K562 (cell line): ENCODE results near the gene RAB31. TPM values are rescaled to one million over a fixed set of nuclear protein-coding genes. Genes with fewer than 3 reads are reported as not detected.

ENCODE experiments used
- FOSL1 ChIP-seq: fragments of 200-800 bp; sonication (Bioruptor generic); conservative IDR thresholded peaks from 2 replicates; pipeline ENCODE4 v1.6.1; 2016; ENCODE audit warnings: missing genetic modification characterization, missing compliant biosample characterization
- FOXM1 ChIP-seq, 2 experiments: fragments of 450-650 bp in 1 of 2; sonication (generic) in 1 of 2; formaldehyde crosslinking in 1 of 2; IDR thresholded peaks; 2 replicates each; pipeline versions ENCODE4 v1.6.1 to v1.9.0; 2017 to 2022; ENCODE audit warnings: low read depth in 2 of 2, mild to moderate bottlenecking in 2 of 2, missing genetic modification reagents in 1 of 2, moderate library complexity in 1 of 2
- MEF2D ChIP-seq: conservative IDR thresholded peaks from 2 replicates; pipeline ENCODE4 v1.6.1; 2016; ENCODE audit warnings: low read depth, missing genetic modification characterization, missing compliant biosample characterization
- NFRKB ChIP-seq: fragments of 450-650 bp; IDR thresholded peaks from 2 replicates; pipeline ENCODE4 v1.6.1; 2016; ENCODE audit warnings: low read depth
- RFX7 ChIP-seq: fragments of 250-450 bp; sonication (Bioruptor Pico); IDR thresholded peaks from 2 replicates; pipeline ENCODE4 v1.5.1; 2021; ENCODE audit warnings: mild to moderate bottlenecking
- U2AF2 ChIP-seq: fragments of 200-400 bp; formaldehyde crosslinking; optimal IDR thresholded peaks from 2 replicates; pipeline ENCODE3; 2017; ENCODE audit warnings: low read depth, mild to moderate bottlenecking, low read length
- ZFP30 ChIP-seq: fragments of 250-450 bp; sonication (Bioruptor Pico); IDR thresholded peaks from 2 replicates; pipeline ENCODE4 v1.8.0; 2022; ENCODE audit warnings: moderate library complexity, mild to moderate bottlenecking, inconsistent platforms, borderline replicate concordance
- ZNF197 ChIP-seq: fragments of 200-800 bp; sonication (Bioruptor generic); IDR thresholded peaks from 2 replicates; pipeline ENCODE4 v1.6.1; 2016; ENCODE audit warnings: low read depth, missing genetic modification characterization, missing compliant biosample characterization
- ZNF318 ChIP-seq, 2 experiments: fragments of 450-650 bp; IDR thresholded peaks; 2 replicates each; pipeline ENCODE4 v1.6.1; 2016; ENCODE audit warnings: mild to moderate bottlenecking in 2 of 2, borderline replicate concordance in 1 of 2, low read depth in 1 of 2, moderate library complexity in 1 of 2
- ZNF57 ChIP-seq: fragments of 450-650 bp; formaldehyde crosslinking; IDR thresholded peaks from 2 replicates; pipeline ENCODE4 v1.4.0; 2020; ENCODE audit warnings: mild to moderate bottlenecking, moderate library complexity
- ZNF639 ChIP-seq, 2 experiments: fragments of 200-800 bp in 1 of 2; sonication (Bioruptor generic) in 1 of 2; sonication (generic) in 1 of 2; formaldehyde crosslinking in 1 of 2; IDR thresholded peaks in 1 of 2; conservative IDR thresholded peaks in 1 of 2; 2 replicates each; pipeline versions ENCODE4 v1.5.0 to v1.6.1; 2016 to 2020; ENCODE audit warnings: missing compliant biosample characterization in 1 of 2, missing genetic modification characterization in 1 of 2, missing genetic modification reagents in 1 of 2
- polyA plus RNA-seq, 8 experiments: library from polyadenylated mRNA; depleted of rRNA in 4 of 8; stranded (reverse) in 5 of 8; unstranded in 3 of 8; fragments of >200 nt; fragmentation: Nextera tagmentation in 2 of 8; fragmentation: Illumina TruSeq in 1 of 8; extraction: Ambion mirVana in 2 of 8; extraction: Trizol in 1 of 8; gene quantifications; 2 replicates each; pipeline versions ENCODE4 v1.2.1 to v1.2.3, GENCODE V29; 2011 to 2014; ENCODE audit warnings: inconsistent platforms in 1 of 8, missing spikeins in 1 of 8
- total RNA-seq, 7 experiments: library from RNA; depleted of rRNA in 6 of 7; stranded (reverse); fragments of >200 nt in 6 of 7; fragmentation: Illumina TruSeq in 2 of 7; extraction: Trizol in 2 of 7; gene quantifications; 2 replicates each; pipeline versions ENCODE4 v1.2.1 to v1.2.3, GENCODE V29; 2011 to 2021; ENCODE audit warnings: low replicate concordance in 1 of 7
- TF ChIP-seq, protein P1 (sequence below): IDR thresholded peaks from 2 replicates; pipeline ENCODE4 v1.6.1; 2011; ENCODE audit not compliant: insufficient read length; ENCODE audit errors: extremely low read depth
- TF ChIP-seq, protein P2 (sequence below): sonication (generic); formaldehyde crosslinking; IDR thresholded peaks from 2 replicates; pipeline ENCODE4 v1.9.0; 2022; ENCODE audit warnings: mild to moderate bottlenecking, missing genetic modification reagents

RAB31 gene
- total and polyA plus RNA-seq, 9 of the 15 experiments (the other 6 are each of a cell fraction or from before 2014, with no cell fraction given): 20.7 to 70.4 (median 41.3) TPM

DNA sequence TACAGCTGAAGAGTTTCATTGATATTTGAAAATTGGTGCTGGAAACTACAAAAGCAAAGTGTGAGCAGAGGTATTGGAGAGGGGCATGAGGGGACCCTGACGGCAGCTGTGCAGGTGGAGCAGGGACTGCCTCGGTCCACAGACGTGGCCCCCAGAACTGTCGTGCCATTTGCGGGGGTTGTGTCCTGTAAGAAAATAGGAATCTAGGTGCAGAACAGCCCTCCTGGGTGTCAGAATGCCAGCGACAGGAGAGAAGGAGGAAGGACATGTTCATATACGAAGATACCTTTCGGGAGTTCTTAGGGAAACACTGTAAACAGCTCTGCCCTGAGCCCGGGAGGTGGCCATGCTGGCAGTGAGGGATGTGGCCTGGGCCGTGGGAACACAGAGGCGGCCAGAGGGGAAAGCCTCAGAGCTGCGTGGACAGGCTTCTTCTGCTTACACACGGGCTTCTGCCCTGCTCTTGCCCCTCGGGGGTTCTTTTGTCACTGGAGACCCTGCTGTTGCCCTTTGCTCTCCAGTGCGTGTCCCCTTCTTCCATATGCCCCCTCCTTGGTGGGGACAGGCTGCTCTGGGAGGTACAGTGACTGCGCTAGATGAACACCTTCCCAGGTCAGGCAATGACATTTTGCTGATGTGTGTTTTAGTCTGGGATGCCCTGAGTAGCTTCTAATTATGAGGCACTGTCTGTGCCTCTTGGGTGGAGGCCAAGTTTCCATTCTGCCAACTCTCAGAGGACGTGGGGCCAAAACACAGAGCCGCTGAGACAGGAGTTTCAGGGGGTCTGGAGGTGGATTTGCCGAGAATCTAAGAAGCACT, 95.8 kb downstream of the RAB31 start (continued):
- TF ChIP-seq ZNF57 (CRISPR knock-in tag): no peak
- no peak for TF ChIP-seq ZNF318 (IDR thresholded peaks at IDR 0.05; ENCODE audit: borderline replicate concordance in 1 of 2, low read depth in 1 of 2)
- no peak for TF ChIP-seq RFX7 (CRISPR knock-in tag)
- TF ChIP-seq, protein P1, sequence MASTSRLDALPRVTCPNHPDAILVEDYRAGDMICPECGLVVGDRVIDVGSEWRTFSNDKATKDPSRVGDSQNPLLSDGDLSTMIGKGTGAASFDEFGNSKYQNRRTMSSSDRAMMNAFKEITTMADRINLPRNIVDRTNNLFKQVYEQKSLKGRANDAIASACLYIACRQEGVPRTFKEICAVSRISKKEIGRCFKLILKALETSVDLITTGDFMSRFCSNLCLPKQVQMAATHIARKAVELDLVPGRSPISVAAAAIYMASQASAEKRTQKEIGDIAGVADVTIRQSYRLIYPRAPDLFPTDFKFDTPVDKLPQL: no peak
- peak; percentile 83 for TF ChIP-seq NFRKB
- TF ChIP-seq, protein P2, sequence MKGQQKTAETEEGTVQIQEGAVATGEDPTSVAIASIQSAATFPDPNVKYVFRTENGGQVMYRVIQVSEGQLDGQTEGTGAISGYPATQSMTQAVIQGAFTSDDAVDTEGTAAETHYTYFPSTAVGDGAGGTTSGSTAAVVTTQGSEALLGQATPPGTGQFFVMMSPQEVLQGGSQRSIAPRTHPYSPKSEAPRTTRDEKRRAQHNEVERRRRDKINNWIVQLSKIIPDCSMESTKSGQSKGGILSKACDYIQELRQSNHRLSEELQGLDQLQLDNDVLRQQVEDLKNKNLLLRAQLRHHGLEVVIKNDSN (CRISPR knock-in tag): no peak
- TF ChIP-seq FOSL1 (tag): peak; percentile 59; the same call in 1 of the 2 replicates
- no peak for TF ChIP-seq ZFP30 (CRISPR knock-in tag)
- TF ChIP-seq ZNF197 (CRISPR knock-in tag): no peak; the same call in 1 of the 2 replicates
- TF ChIP-seq FOXM1 (IDR thresholded peaks at IDR 0.05; ENCODE audit: low read depth): no peak
- TF ChIP-seq FOXM1 (CRISPR knock-in tag; IDR thresholded peaks at IDR 0.05; ENCODE audit: low read depth): no peak
- TF ChIP-seq ZNF639 (CRISPR knock-in tag; conservative IDR thresholded peaks at IDR 0.05 in 1 of 2, IDR thresholded peaks at IDR 0.05 in 1 of 2): peak in 1 of 2 experiments; percentile 80; a peak in 2 of 4 replicates
- no peak for TF ChIP-seq U2AF2
- peak; percentile 3; the same call in 1 of the 2 replicates for TF ChIP-seq MEF2D (tag)
